HG02571 (cell line): Measurements from ENCODE around the gene IL12RB2.
"Not testable (repeated sequence)": the region's sequence is repeated elsewhere in the genome, so short reads cannot be mapped to it uniquely, and the experiment has no call there.

Experiments
- ATAC-seq: cut with Tn5 transposase; IDR thresholded peaks from one replicate; pipeline ENCODE4 v1.9.1; 2021; ENCODE audit warnings: mild to moderate bottlenecking, moderate library complexity; ENCODE audit not compliant: unreplicated experiment

Gene IL12RB2

GRCh38 chr1:67430358-67431155, 122.9 kb downstream of the IL12RB2 start, which contains the start of gene SERBP1:
TSS of gene SERBP1 (minus strand) at chr1:67430402. CDS start at chr1:67430300, 102 bp downstream.
- peak; percentile 82 for ATAC-seq

- ATAC-seq: no peak
Observed at GRCh38 chr1:67431156-67431765, 123.6 kb downstream of the IL12RB2 start.

- ATAC-seq: no peak
Observed at GRCh38 chr1:67431869-67432578, 124.4 kb downstream of the IL12RB2 start.

- no peak for ATAC-seq
Observed at GRCh38 chr1:67432745-67433144, 125.1 kb downstream of the IL12RB2 start.

GRCh38 chr1:67433837-67434236, 126.2 kb downstream of the IL12RB2 start:
- no peak for ATAC-seq

- ATAC-seq: no peak
Observed at GRCh38 chr1:67434491-67434890, 126.8 kb downstream of the IL12RB2 start.

- no peak for ATAC-seq
Observed at GRCh38 chr1:67436511-67437055, 128.9 kb downstream of the IL12RB2 start.

GRCh38 chr1:67437961-67438360, 130.3 kb downstream of the IL12RB2 start:
- no peak for ATAC-seq

GRCh38 chr1:67439277-67440029, 131.8 kb downstream of the IL12RB2 start:
- no peak for ATAC-seq

GRCh38 chr1:67440339-67440738, 132.7 kb downstream of the IL12RB2 start:
- ATAC-seq: no peak

GRCh38 chr1:67441183-67441582, 133.5 kb downstream of the IL12RB2 start:
- peak; percentile 55 for ATAC-seq

GRCh38 chr1:67441739-67442281, 134.1 kb downstream of the IL12RB2 start:
- ATAC-seq: no peak

GRCh38 chr1:67446014-67446413, 138.3 kb downstream of the IL12RB2 start:
- not testable (repeated sequence) for ATAC-seq
